GM12878 (cell line): ENCODE measurements around the gene PMPCA. TPM values are rescaled to one million over a fixed set of nuclear protein-coding genes. Genes with fewer than 3 reads are reported as not detected.

Source experiments
- ATAC-seq: fragments of 200-7000 bp; cut with Tn5 transposase; 3 replicates; pipeline ENCODE4 v1.9.1; 2020; ENCODE audit warnings: mild to moderate bottlenecking, moderate library complexity
- BruUV-seq: library from RNA; stranded (reverse); fragments of 400-500 nt; replicated peaks from 2 replicates; lab custom pipeline; 2021; lab: Mats Ljungman, UMichigan
- CTCF ChIA-PET: fragments of 300-600 bp; sonication (Branson Sonifier 250); formaldehyde crosslinking; extraction: SDS; loops from one replicate; lab custom pipeline; 2021; ENCODE audit warnings: inconsistent platforms; lab: Yijun Ruan, JAX
- POLR2A ChIA-PET: fragments of 350-600 bp; formaldehyde crosslinking; extraction: SDS; loops from one replicate; lab custom pipeline; 2021; ENCODE audit warnings: inconsistent platforms; lab: Charles Lee
- RAD21 ChIA-PET: fragments of 300-600 bp; sonication (Branson Sonifier 250); formaldehyde crosslinking; loops from one replicate; lab custom pipeline; 2023; ENCODE audit warnings: antibody characterized with exemption; ENCODE audit not compliant: unreplicated experiment; lab: Charles Lee
- SMC1A ChIA-PET: fragments of 300-600 bp; sonication (Branson Sonifier 250); formaldehyde crosslinking; loops from one replicate; lab custom pipeline; 2023; ENCODE audit not compliant: unreplicated experiment, uncharacterized antibody; lab: Charles Lee
- DNase-seq: peaks from one replicate; pipeline ENCODE4 v3.0.0-alpha.2; 2011; ENCODE audit warnings: low read depth, low spot score
- FAIRE-seq: peaks from 3 replicates; lab custom pipeline; 2011; peaks lifted over from hg19 to GRCh38; lab: Jason Lieb, UNC
- H2AFZ ChIP-seq: 2 replicates; pipeline ENCODE4 v1.6.0; 2011; ENCODE audit warnings: low read depth, low read length, control low read depth; ENCODE audit not compliant: control insufficient read depth
- H3K27ac ChIP-seq: 2 replicates; pipeline ENCODE4 v1.5.1; 2011; ENCODE audit warnings: control low read depth; ENCODE audit not compliant: control insufficient read depth, insufficient read depth
- H3K27me3 ChIP-seq, 2 experiments: replicated peaks in 1 of 2; 2 replicates each; pipeline versions ENCODE4 v1.6.0 to v1.6.1; 2011; ENCODE audit warnings: low read length in 1 of 2; ENCODE audit not compliant: control insufficient read depth in 2 of 2, insufficient read depth in 2 of 2
- H3K36me3 ChIP-seq, 2 experiments: 2 replicates each; pipeline ENCODE4 v1.5.1; 2011; ENCODE audit warnings: low read length in 1 of 2; ENCODE audit not compliant: control insufficient read depth in 2 of 2, insufficient read depth in 2 of 2
- H3K4me1 ChIP-seq: 2 replicates; pipeline ENCODE4 v1.6.1; 2011; ENCODE audit warnings: mild to moderate bottlenecking, low read length, moderate library complexity, mixed read lengths; ENCODE audit not compliant: control insufficient read depth, insufficient read depth
- H3K4me2 ChIP-seq: 2 replicates; pipeline ENCODE4 v1.6.0; 2011; ENCODE audit warnings: control low read depth; ENCODE audit not compliant: control insufficient read depth, insufficient read depth
- H3K4me3 ChIP-seq: fragments of 200-600 bp; sonication (generic); 2 replicates; pipeline ENCODE4 v1.5.1; 2016
- H3K79me2 ChIP-seq: 2 replicates; pipeline ENCODE4 v1.6.0; 2011; ENCODE audit warnings: low read length; ENCODE audit not compliant: control insufficient read depth, insufficient read depth
- H3K9ac ChIP-seq: 2 replicates; pipeline ENCODE4 v1.8.0; 2011; ENCODE audit warnings: low read length, control low read depth, mixed read lengths; ENCODE audit not compliant: control insufficient read depth, insufficient read depth
- H3K9me3 ChIP-seq: replicated peaks from 3 replicates; pipeline ENCODE4 v1.5.1; 2011; ENCODE audit warnings: mild to moderate bottlenecking, low read length; ENCODE audit not compliant: control insufficient read depth, insufficient read depth
- H4K20me1 ChIP-seq: 2 replicates; pipeline ENCODE4 v1.6.0; 2011; ENCODE audit not compliant: control insufficient read depth, insufficient read depth
- BCLAF1 ChIP-seq: fragments of 450-650 bp; IDR thresholded peaks from 2 replicates; pipeline ENCODE4 v1.6.1; 2017; ENCODE audit warnings: antibody characterized with exemption, mild to moderate bottlenecking, moderate library complexity
- CREM ChIP-seq: IDR thresholded peaks from 2 replicates; pipeline ENCODE4 v1.6.1; 2014; ENCODE audit warnings: antibody characterized with exemption, low read depth
- MEF2A ChIP-seq: IDR thresholded peaks from 2 replicates; pipeline ENCODE4 v1.6.1; 2011; ENCODE audit warnings: low read depth, mild to moderate bottlenecking, low read length, moderate library complexity; ENCODE audit not compliant: insufficient read depth
- NR2C2 ChIP-seq: IDR thresholded peaks from 2 replicates; pipeline ENCODE4 v1.6.1; 2011; ENCODE audit warnings: borderline replicate concordance, low read depth; ENCODE audit not compliant: control insufficient read depth, insufficient read length
- POLR2A ChIP-seq: IDR thresholded peaks from 2 replicates; pipeline ENCODE4 v1.6.1; 2011; ENCODE audit warnings: low read depth, mild to moderate bottlenecking, low read length
- RELA ChIP-seq: fragments of 450-650 bp; IDR thresholded peaks from 2 replicates; pipeline ENCODE4 v1.8.0; 2014; ENCODE audit warnings: borderline replicate concordance; ENCODE audit not compliant: partially characterized antibody
- RUNX3 ChIP-seq: IDR thresholded peaks from 2 replicates; pipeline ENCODE4 v1.6.1; 2012; ENCODE audit warnings: low read length, inconsistent platforms
- SMAD1 ChIP-seq: fragments of 450-650 bp; IDR thresholded peaks from 2 replicates; pipeline ENCODE4 v1.6.1; 2018; ENCODE audit warnings: mild to moderate bottlenecking, low read depth; ENCODE audit not compliant: partially characterized antibody
- SUPT20H ChIP-seq: IDR thresholded peaks from 2 replicates; pipeline ENCODE4 v1.6.1; 2011; ENCODE audit warnings: low read depth, mild to moderate bottlenecking, low read length, moderate library complexity, borderline replicate concordance; ENCODE audit not compliant: control insufficient read depth
- ZNF217 ChIP-seq: fragments of 450-650 bp; IDR thresholded peaks from 2 replicates; pipeline ENCODE4 v1.6.1; 2017; ENCODE audit warnings: antibody characterized with exemption, mild to moderate bottlenecking
- WGBS: methylation state at CpG from one replicate; pipeline ENCODE4 v1.1.6; 2016; ENCODE audit warnings: low lambda C conversion rate; ENCODE audit not compliant: insufficient replicate concordance, insufficient coverage; ENCODE audit errors: missing lambda C conversion rate; 5-methylcytosine and 5-hydroxymethylcytosine counted together
- in situ Hi-C: fragments of 300-500 bp; cut with MboI; formaldehyde crosslinking; loops from 9 replicates; pipeline ENCODE4 v1.14.3; 2018; ENCODE audit warnings: mixed read lengths
- intact Hi-C: fragments of 100-400 bp; cut with micrococcal nuclease; formaldehyde crosslinking; loops from one replicate; pipeline ENCODE4 v1.14.2; 2022; ENCODE audit not compliant: unreplicated experiment
- polyA plus RNA-seq, 11 experiments: library from polyadenylated mRNA; depleted of rRNA in 4 of 11; unstranded in 6 of 11; stranded (reverse) in 5 of 11; fragments of >200 nt; fragmentation: Nextera tagmentation in 4 of 11; fragmentation: Illumina TruSeq in 1 of 11; extraction: Ambion mirVana in 4 of 11; extraction: Trizol in 1 of 11; gene quantifications; 1 replicate in 1 of 11; 2 replicates in 10 of 11; pipeline versions ENCODE4 v1.2.1 to v1.2.3, GENCODE V29; 2011 to 2016; ENCODE audit warnings: inconsistent platforms in 2 of 11, missing spikeins in 2 of 11, low read depth in 1 of 11
- total RNA-seq, 4 experiments: library from RNA; depleted of rRNA in 3 of 4; stranded (reverse); fragments of >200 nt in 3 of 4; fragmentation: Illumina TruSeq in 1 of 4; extraction: Trizol in 1 of 4; gene quantifications; 2 replicates each; pipeline versions ENCODE4 v1.2.1 to v1.2.3, GENCODE V29; 2013 to 2021
- TF ChIP-seq, protein P1 (sequence below): fragments of 450-650 bp; IDR thresholded peaks from 2 replicates; pipeline ENCODE4 v1.6.1; 2014; ENCODE audit warnings: mild to moderate bottlenecking

PMPCA gene
- total and polyA plus RNA-seq, 10 of the 15 experiments (the other 5 are each of a cell fraction or from before 2014, with no cell fraction given): 8.1 to 137 (median 75.7) TPM

GRCh38 chr9:136372006-136372405 is 38.5 kb upstream of the PMPCA start:
- POLR2A ChIA-PET: interaction anchor here (2.0 kb wide), 1 partner anchor 32 kb away, joined by 5 read pairs; no protein-coding TSS in a partner anchor
- WGBS: 77% methylated on average over 21 of the region's 21 CpGs
- H3K79me2 ChIP-seq: no peaks in the 10 kb centered on the region
- BruUV-seq: no TSS peak
- H3K27ac ChIP-seq: no peak overlapping the region
- H3K4me2 ChIP-seq: peak overlapping the region; percentile 36
- in situ Hi-C loops: no loop called here
- no peaks in the 10 kb centered on the region for H3K27me3 ChIP-seq
- CTCF ChIA-PET: interaction anchor here (1.5 to 1.9 kb wide), 2 partner anchors 9 to 28 kb away, joined by 5 to 7 read pairs; partner anchors contain the start of genes DNLZ and SNAPC4
- SMC1A ChIA-PET: no interaction called here
- RAD21 ChIA-PET: interaction anchor here (1.6 kb wide), 1 partner anchor 9 kb away, joined by 6 read pairs; the partner anchor contains the start of gene DNLZ
- no peak for TF ChIP-seq CREM
- no peak for TF ChIP-seq SUPT20H
- TF ChIP-seq, all 136 proteins: peak for 0
- no peak for ATAC-seq
- intact Hi-C loops: no loop called here
- Histone ChIP-seq H4K20me1 (no peaks in the 10 kb centered on the region), H3K9me3 (no peaks in the 10 kb centered on the region), H2AFZ (no peak overlapping the region), H3K9ac (no peak overlapping the region; the same call in 1 of the 2 replicates), H3K4me3 (0 out of 2 replicates have a peak overlapping the region, but pooled peaks have one; percentile 60), H3K36me3 (peaks cover 0 to 1% of the 10 kb centered on the region in 2 experiments; a peak in 3 of 4 replicates), H3K4me1 (0 out of 2 replicates have a peak, but pooled peaks cover 4% of the 10 kb centered on the region)
- no peak for FAIRE-seq
- DNase-seq: no peak

- Histone ChIP-seq H3K27ac (peak overlapping the region; percentile 52; the same call in 1 of the 2 replicates), H3K9ac (peak overlapping the region; percentile 64), H3K27me3 (no peaks in the 10 kb centered on the region), H4K20me1 (no peaks in the 10 kb centered on the region), H3K79me2 (no peaks in the 10 kb centered on the region), H3K4me2 (peak overlapping the region; percentile 36), H3K4me3 (peak overlapping the region; percentile 60), H3K9me3 (no peaks in the 10 kb centered on the region), H2AFZ (no peak overlapping the region), H3K4me1 (0 out of 2 replicates have a peak, but pooled peaks cover 4% of the 10 kb centered on the region), H3K36me3 (peaks cover 0 to 1% of the 10 kb centered on the region in 2 experiments; a peak in 3 of 4 replicates)
- ATAC-seq (peak; percentile 61), FAIRE-seq (no peak), DNase-seq (no peak)
- POLR2A ChIA-PET: interaction anchor here (0.8 to 2.0 kb wide), 2 partner anchors 31 to 37 kb away, joined by 3 to 5 read pairs; partner anchors contain the start of genes ENTR1 and PMPCA
- 7% methylated on average over 21 of the region's 21 CpGs for WGBS
- RAD21 ChIA-PET: interaction anchor here (1.6 kb wide), 1 partner anchor 10 kb away, joined by 6 read pairs; the partner anchor contains the start of gene DNLZ
- intact Hi-C loops (no loop called here), in situ Hi-C loops (no loop called here)
- CTCF ChIA-PET: interaction anchor here (1.5 to 1.9 kb wide), 2 partner anchors 10 to 27 kb away, joined by 5 to 7 read pairs; partner anchors contain the start of genes DNLZ and SNAPC4
- SMC1A ChIA-PET: no interaction called here
- BruUV-seq: TSS peak; percentile 71
- TF ChIP-seq BCLAF1: no peak
- no peak for TF ChIP-seq NR2C2
- no peak for TF ChIP-seq MEF2A
- no peak for TF ChIP-seq CREM
- TF ChIP-seq RUNX3: 0 out of 2 replicates have a peak, but pooled peaks have one; percentile 8
- TF ChIP-seq ZNF217: no peak
- no peak for TF ChIP-seq SMAD1
- TF ChIP-seq POLR2A: peak; percentile 6; the same call in 1 of the 2 replicates
- no peak for TF ChIP-seq RELA
- TF ChIP-seq, protein P1, sequence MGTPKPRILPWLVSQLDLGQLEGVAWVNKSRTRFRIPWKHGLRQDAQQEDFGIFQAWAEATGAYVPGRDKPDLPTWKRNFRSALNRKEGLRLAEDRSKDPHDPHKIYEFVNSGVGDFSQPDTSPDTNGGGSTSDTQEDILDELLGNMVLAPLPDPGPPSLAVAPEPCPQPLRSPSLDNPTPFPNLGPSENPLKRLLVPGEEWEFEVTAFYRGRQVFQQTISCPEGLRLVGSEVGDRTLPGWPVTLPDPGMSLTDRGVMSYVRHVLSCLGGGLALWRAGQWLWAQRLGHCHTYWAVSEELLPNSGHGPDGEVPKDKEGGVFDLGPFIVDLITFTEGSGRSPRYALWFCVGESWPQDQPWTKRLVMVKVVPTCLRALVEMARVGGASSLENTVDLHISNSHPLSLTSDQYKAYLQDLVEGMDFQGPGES: no peak
Measured at GRCh38 chr9:136372561-136373299, 37.7 kb upstream of the PMPCA start.
